Lung (tissue), 12 donors: ENCODE results near the gene CXCR1. TPM values are rescaled to one million over a fixed set of nuclear protein-coding genes. Genes with fewer than 3 reads are reported as not detected.
"Not testable (repeated sequence)": the region's sequence is repeated elsewhere in the genome, so short reads cannot be mapped to it uniquely, and the experiment has no call there.

Experiments used
- ATAC-seq: fragments of 200-7000 bp; cut with Tn5 transposase; one replicate; pipeline ENCODE4 v1.9.1; 2020; ENCODE audit warnings: moderate number of reproducible peaks; ENCODE audit not compliant: insufficient read depth, low FRiP score
- DNase-seq, 3 donors: peaks; one replicate each; pipeline ENCODE4 v3.0.0-alpha.2; 2013 to 2017
- H3K27ac ChIP-seq, 2 donors: one replicate each; pipeline ENCODE4 v1.5.1; 2013; ENCODE audit warnings: mild to moderate bottlenecking in 2 of 2, moderate library complexity in 2 of 2, control low read depth in 1 of 2, inconsistent platforms in 1 of 2, low read depth in 1 of 2, low read length in 1 of 2
- H3K27me3 ChIP-seq, 3 donors: one replicate each; pipeline ENCODE4 v1.5.1; 2013; ENCODE audit warnings: low read length in 2 of 3; ENCODE audit not compliant: control insufficient read depth in 3 of 3, insufficient read depth in 3 of 3
- H3K36me3 ChIP-seq, 4 donors: one replicate each; pipeline ENCODE4 v1.5.1; 2013; ENCODE audit warnings: low read length in 4 of 4, mild to moderate bottlenecking in 1 of 4, moderate library complexity in 1 of 4; ENCODE audit not compliant: control insufficient read depth in 4 of 4, insufficient read depth in 4 of 4
- H3K4me1 ChIP-seq, 5 donors: one replicate each; pipeline ENCODE4 v1.5.1; 2013; ENCODE audit warnings: low read length in 5 of 5, mild to moderate bottlenecking in 2 of 5, moderate library complexity in 1 of 5; ENCODE audit not compliant: control insufficient read depth in 5 of 5, insufficient read depth in 5 of 5
- H3K4me3 ChIP-seq: one replicate; pipeline ENCODE4 v1.5.1; 2013; ENCODE audit warnings: mild to moderate bottlenecking, control low read depth, moderate library complexity
- H3K9ac ChIP-seq, 2 donors: one replicate each; pipeline ENCODE4 v1.5.1; 2013; ENCODE audit warnings: low read length in 2 of 2, control low read depth in 1 of 2; ENCODE audit not compliant: insufficient read depth in 1 of 2
- H3K9me3 ChIP-seq, 4 donors: one replicate each; pipeline ENCODE4 v1.5.1; 2013; ENCODE audit warnings: low read length in 3 of 4, mild to moderate bottlenecking in 1 of 4, moderate library complexity in 1 of 4; ENCODE audit not compliant: control insufficient read depth in 4 of 4, insufficient read depth in 3 of 4
- WGBS, 2 donors: extraction: QIAGEN DNeasy Blood & Tissue Kit; methylation state at CpG; one replicate each; pipeline ENCODE4 v1.1.7; 2013; 5-methylcytosine and 5-hydroxymethylcytosine counted together
- polyA plus RNA-seq, 2 donors: library from polyadenylated mRNA; stranded (reverse); fragments of 200-250 nt; gene quantifications; one replicate each; pipeline ENCODE4 v1.2.1, GENCODE V29; 2013
- total RNA-seq, 2 donors: library from RNA; depleted of rRNA in 1 of 2; stranded (reverse); fragments of >200 nt in 1 of 2; gene quantifications; one replicate each; pipeline ENCODE4 v1.2.1, GENCODE V29; 2014 to 2021
- TF ChIP-seq, protein P1 (sequence below): IDR thresholded peaks from 2 replicates; pipeline ENCODE4 v1.5.1; 2012; ENCODE audit warnings: mild to moderate bottlenecking; ENCODE audit errors: control extremely low read depth, extremely low read depth
- donor health status: control.
- donor health status: control.
- donor health status: Bipolar disorder and iron deficiency.
- donor health status: healthy.
- donor health status: DM: yes; HTN: yes; CAD: no.

Gene CXCR1
- total and polyA plus RNA-seq, 4 donors: 0.47 to 49.0 (median 4.2) TPM

DNA sequence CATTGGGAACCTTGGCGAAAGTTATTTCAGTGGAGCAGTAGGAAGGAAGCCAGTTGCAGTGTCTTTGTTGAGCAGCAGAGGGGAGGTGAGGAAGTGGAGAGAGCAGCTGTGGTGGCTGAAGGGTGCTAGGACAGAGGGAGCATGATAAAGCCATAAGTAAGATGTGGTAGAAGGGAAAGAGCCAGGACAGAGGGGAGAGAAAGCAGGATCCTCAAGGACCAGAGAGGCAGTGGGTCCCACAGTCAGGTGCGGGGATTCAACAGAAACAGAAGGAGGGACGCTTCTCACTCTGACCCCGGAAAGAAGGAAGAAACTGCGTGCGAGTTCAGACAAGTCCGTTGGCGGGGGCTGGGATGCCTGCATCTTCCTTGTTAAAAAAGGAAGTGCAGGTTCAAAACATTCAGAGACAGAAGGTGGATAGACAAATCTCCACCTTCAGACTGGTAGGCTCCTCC lies 41.1 kb downstream of the CXCR1 start, which contains the start of gene CXCR2:
Gene CXCR2, plus strand, starts transcription at position 403 of the 455 bp plus-strand sequence. CDS start 8,774 bp downstream, outside the sequence.
- no peak for ATAC-seq
- H3K27me3 ChIP-seq: no peaks in the 10 kb centered on the region
- no peaks in the 10 kb centered on the region for H3K36me3 ChIP-seq
- H3K9ac ChIP-seq: peak within 1 kb of the TSS in 1 of 2 donors; percentile 1
- peaks cover 0 to 12% (median 4%) of the 10 kb centered on the region in 5 donors for H3K4me1 ChIP-seq
- 22 to 32% methylated on average over 8 of the region's 8 CpGs for WGBS, 2 donors
- peak in 2 of 3 donors; percentile 49 to 74 for DNase-seq
- TF ChIP-seq, protein P1, sequence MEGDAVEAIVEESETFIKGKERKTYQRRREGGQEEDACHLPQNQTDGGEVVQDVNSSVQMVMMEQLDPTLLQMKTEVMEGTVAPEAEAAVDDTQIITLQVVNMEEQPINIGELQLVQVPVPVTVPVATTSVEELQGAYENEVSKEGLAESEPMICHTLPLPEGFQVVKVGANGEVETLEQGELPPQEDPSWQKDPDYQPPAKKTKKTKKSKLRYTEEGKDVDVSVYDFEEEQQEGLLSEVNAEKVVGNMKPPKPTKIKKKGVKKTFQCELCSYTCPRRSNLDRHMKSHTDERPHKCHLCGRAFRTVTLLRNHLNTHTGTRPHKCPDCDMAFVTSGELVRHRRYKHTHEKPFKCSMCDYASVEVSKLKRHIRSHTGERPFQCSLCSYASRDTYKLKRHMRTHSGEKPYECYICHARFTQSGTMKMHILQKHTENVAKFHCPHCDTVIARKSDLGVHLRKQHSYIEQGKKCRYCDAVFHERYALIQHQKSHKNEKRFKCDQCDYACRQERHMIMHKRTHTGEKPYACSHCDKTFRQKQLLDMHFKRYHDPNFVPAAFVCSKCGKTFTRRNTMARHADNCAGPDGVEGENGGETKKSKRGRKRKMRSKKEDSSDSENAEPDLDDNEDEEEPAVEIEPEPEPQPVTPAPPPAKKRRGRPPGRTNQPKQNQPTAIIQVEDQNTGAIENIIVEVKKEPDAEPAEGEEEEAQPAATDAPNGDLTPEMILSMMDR: no peak
- peaks cover 0 to 4% (median 0%) of the 10 kb centered on the region in 4 donors for H3K9me3 ChIP-seq
- peak within 1 kb of the TSS in 1 of 2 donors; percentile 4 for H3K27ac ChIP-seq
- H3K4me3 ChIP-seq: no peak within 1 kb of the TSS

DNA sequence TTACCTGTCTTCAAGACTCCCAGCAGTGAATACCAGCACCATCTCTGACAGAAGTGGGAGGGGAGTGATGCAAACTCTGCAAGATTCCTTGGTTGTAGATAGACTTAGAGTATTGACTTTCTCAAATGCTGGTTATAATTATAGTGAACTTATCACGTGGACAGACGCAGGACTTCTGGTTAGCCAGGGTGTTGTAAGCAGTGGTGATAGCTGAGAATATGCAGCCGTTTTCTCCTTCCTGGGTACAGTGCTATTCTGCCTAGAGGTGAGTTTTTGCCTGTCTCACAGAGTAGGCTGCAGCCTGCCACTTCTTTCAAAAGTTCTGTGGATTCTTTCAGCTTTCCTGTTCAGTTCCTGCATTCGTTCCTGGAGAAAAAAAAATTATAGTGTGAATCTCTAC lies 41.7 kb downstream of the CXCR1 start:
- peak; percentile 17 for ATAC-seq
- no peak overlapping the region for H3K9ac ChIP-seq
- H3K27me3 ChIP-seq: no peaks in the 10 kb centered on the region
- H3K4me1 ChIP-seq: peaks cover 0 to 12% (median 4%) of the 10 kb centered on the region in 5 donors
- no peaks in the 10 kb centered on the region for H3K36me3 ChIP-seq
- H3K4me3 ChIP-seq: no peak overlapping the region
- H3K9me3 ChIP-seq: peaks cover 0 to 4% (median 0%) of the 10 kb centered on the region in 4 donors
- 17 to 41% methylated on average over 4 of the region's 4 CpGs for WGBS, 2 donors
- TF ChIP-seq, protein P1: no peak
- peak; percentile 46 to 89 (median 78) for DNase-seq
- H3K27ac ChIP-seq: no peak overlapping the region

DNA sequence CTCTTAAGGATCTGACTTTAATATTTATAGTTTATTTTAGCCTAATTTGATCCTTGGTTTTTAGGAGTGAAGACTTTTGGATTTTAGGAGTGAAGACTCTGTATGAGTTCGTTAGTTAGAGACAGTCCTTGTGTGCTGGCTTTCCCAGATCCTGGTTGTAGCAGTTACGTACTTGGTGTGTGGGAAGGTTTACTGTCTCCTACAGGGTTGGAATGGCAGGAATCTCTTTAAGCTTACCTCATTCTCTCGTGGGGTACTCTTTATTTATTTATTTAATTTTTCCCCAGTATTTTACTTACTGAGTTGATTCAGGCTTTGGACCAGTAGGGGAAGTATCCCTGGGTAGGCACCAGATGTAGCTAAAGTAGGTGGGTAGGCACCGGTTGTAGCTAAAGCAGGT lies 42.8 kb downstream of the CXCR1 start:
- no peaks in the 10 kb centered on the region for H3K36me3 ChIP-seq
- H3K9me3 ChIP-seq: peaks cover 0 to 4% (median 0%) of the 10 kb centered on the region in 4 donors
- WGBS, 2 donors: 83 to 88% methylated on average over 4 of the region's 4 CpGs
- ATAC-seq (no peak), DNase-seq (no peak)
- peaks cover 0 to 12% (median 4%) of the 10 kb centered on the region in 5 donors for H3K4me1 ChIP-seq
- no peaks in the 10 kb centered on the region for H3K27me3 ChIP-seq
- no peak overlapping the region for H3K9ac ChIP-seq
- H3K4me3 ChIP-seq: no peak overlapping the region
- TF ChIP-seq, protein P1: no peak
- no peak overlapping the region for H3K27ac ChIP-seq

DNA sequence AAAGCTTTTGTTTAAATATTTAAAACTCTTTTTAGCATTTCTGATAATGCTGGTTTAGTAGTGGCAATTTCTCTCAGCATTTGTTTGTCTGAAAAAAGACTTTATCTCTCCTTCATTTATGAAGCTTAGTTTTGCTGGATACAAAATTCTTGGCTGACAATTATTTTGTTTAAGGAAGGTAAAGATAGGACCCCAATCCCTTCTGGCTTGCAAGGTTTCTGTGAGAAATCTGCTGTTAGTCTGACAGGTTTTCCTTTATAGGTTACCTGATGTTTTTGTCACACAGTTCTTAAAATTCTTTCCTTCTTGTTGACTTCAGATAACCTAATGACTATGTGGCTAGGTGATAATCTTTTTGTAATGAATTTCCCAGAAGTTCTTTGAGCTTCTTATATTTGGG lies 44.5 kb downstream of the CXCR1 start:
- not testable (repeated sequence) for ATAC-seq, H3K4me3 ChIP-seq, H3K9ac ChIP-seq, DNase-seq, H3K36me3 ChIP-seq, H3K27ac ChIP-seq, H3K9me3 ChIP-seq, H3K27me3 ChIP-seq
- H3K4me1 ChIP-seq: peaks cover 0 to 12% (median 4%) of the 10 kb centered on the region in 5 donors

DNA sequence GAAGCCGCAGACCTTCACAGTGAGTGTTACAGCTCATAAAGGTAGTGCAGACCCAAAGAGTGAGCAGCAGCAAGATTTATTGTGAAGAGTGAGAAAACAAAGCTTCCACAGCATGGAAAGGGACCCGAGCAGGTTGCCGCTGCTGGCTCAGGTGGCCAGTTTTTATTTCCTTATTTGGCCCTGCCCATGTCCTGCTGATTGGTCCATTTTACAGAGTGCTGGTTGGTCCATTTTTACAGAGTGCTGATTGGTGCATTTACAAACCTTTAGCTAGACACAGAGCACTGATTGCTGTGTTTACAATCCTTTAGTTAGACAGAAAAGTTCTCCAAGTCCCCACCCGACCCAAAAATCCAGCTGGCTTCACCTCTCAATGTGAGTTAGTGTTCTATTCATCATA lies 45.0 kb downstream of the CXCR1 start:
- not testable (repeated sequence) for H3K27me3 ChIP-seq, ATAC-seq, H3K36me3 ChIP-seq, H3K4me3 ChIP-seq, H3K27ac ChIP-seq, H3K9me3 ChIP-seq, DNase-seq, H3K9ac ChIP-seq
- peaks cover 0 to 12% (median 4%) of the 10 kb centered on the region in 5 donors for H3K4me1 ChIP-seq
- WGBS, 2 donors: 86 to 92% methylated on average over 4 of the region's 4 CpGs
